NAMALWA (cell line): ENCODE results near the gene TEX35.

Experiments used
- DNase-seq: peaks from one replicate; pipeline ENCODE4 v3.0.0-alpha.2; 2015; ENCODE audit warnings: low spot score

TEX35 gene

DNA sequence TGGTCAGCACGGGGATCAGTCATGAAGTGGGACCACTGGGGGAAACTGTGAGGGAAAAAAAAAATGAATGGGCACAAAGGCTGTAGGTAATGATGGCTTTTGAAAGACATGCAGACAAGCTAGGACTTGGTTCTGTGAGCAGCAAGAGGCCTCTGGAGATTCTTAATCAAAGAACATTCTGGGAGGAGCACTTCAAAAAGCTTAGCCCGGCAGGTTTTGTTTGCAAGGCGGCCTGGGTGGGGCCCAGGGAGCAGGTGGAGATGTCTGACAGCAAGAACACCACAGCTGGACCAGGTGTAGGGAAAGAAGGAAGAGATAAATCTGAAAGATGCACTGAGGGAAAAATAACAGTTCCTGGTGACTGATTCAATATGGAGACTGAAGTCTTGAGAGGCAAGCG lies 6.0 kb downstream of the TEX35 start:
- DNase-seq: no peak

DNA sequence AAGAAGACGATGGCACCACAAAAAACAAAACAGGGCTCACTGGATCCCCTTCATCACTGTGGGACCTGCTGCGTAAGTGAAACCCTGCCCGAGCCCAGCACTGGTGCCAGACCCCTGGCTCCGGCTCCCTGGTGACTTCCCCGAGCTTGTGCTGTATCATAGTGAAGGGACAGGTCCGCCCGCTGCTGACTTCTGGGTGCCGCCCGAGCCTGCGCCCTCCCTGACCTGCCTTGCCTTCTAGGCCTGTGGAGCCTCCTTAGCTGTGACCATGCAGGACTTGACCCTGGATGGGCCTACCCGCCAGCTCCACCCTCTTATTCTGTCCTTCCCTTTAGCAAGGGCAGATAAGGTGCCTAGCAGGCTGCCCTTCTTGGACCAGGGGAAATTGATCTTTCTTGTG lies 7.9 kb downstream of the TEX35 start:
- DNase-seq: no peak

DNA sequence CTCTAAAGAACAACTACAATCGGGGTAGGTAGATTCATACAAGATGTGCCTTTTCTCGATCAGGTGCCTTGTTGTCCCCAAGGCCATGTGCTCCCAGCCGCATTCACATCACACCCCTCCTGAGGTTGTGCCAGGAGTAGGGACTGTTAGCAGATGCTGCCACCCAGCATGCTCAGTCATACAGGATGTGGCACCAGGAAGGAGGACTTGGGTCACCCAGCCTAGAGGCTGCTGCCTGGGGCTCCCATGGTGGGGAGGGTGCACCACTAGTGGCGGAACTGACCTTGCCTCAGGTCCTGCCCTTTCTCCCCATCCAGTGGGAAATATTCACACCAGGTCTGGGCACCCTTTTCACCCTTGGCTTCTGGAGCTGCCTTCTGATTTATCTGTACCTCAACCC lies 8.3 kb downstream of the TEX35 start:
- DNase-seq: no peak

GRCh38 chr1:178527117-178527516 lies 14.2 kb downstream of the TEX35 start:
- DNase-seq: no peak

DNA sequence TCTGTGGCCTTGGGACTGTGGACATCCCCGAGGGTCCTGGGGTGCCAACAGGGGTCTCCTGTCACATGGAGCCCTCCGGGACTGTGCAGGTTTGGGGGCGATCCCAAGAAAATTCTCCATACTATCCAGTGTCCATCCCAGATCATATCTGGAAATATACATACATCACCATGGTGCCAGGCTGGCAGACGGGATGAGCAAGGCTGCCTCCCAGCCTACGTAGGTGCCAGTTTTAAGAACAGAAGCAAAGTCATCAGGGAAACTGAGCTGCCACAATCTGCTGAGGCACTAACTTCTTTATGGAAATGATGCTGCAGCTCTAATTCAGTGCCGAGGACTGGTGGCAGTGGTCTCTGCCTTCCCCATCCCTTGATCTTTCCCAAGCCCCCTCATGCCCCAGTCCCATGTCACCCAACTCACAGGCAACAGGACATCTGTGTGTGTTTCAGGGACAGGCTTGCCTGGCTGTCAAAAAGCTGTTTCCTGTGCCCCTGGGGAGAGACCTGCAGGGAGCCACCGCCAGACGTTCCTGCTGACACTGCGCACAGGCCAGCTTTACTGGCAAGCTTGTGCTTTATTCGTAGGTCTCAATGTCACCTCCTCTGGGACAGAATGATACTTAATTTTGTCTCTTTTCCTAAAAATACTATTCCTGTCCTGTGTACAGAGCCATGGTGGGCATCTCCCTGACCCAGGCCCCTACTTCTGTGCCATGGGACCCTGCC lies 15.5 kb downstream of the TEX35 start:
- no peak for DNase-seq

- DNase-seq: no peak
These were observed 16.0 kb downstream of the TEX35 start for GRCh38 chr1:178528953-178529335.

- no peak for DNase-seq
These were observed 16.6 kb downstream of the TEX35 start for GRCh38 chr1:178529364-178530036.

DNA sequence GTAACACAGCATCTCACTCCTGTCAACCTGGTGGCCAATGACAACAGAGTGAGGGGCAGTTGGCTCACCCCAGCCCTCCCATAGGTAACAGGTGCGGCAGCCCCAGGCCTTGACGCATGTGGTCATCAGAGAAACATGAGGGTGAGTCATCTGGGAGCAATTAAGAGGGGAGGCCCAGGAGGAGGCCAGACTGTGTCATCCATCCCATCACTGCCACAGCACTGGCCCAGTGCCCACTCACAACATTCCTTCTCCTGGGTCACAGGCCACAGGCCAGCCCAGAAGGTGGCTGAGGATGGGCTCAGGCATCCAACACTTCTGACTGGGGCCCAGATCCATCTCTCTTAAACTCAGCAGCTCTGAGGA lies 17.1 kb downstream of the TEX35 start:
- DNase-seq: no peak

DNA sequence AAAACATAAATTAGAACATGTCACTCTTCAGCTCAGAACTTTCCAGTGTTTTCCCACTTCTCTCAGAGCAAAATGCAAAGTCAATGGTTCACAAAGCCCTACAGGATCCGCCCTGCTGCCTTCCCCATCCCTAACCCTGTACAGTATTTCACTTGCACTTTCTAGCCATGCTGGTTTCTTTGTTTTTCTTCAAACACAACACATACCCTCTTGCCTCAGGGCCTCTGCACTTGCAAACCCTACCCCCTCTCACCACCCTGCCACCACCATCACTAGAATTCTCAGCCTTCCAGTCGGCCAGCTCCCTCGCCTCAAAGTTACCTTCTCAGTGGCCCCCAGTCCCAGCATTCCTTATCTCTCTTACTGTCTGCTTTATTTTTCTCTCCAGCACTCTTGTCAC lies 17.6 kb downstream of the TEX35 start:
- no peak for DNase-seq

GRCh38 chr1:178531887-178532286 lies 19.0 kb downstream of the TEX35 start:
- no peak for DNase-seq

- peak; percentile 84 for DNase-seq
These were observed 19.5 kb downstream of the TEX35 start for GRCh38 chr1:178532392-178532791.

GRCh38 chr1:178533121-178533946 lies 20.4 kb downstream of the TEX35 start:
- no peak for DNase-seq

- DNase-seq: no peak
These were observed 21.4 kb downstream of the TEX35 start for GRCh38 chr1:178534137-178534868.

DNA sequence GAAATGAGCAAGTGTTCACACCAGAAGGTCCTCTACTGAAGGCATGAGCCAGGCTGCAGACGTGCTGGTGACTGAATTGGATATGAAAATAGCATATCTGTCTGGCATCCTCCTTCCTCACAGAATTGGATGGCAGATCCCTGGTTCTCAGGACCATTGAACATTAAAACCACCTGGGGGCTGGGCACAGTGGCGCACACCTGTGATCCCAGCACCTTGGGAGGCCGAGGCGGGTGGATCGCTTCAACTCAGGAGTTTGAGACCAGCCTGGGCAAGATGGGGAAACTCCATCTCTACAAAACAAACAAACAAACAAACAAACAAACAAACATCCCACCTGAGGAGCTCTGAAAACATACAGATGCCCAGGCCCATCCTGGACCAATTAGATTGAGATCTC lies 23.4 kb downstream of the TEX35 start:
- no peak for DNase-seq

DNA sequence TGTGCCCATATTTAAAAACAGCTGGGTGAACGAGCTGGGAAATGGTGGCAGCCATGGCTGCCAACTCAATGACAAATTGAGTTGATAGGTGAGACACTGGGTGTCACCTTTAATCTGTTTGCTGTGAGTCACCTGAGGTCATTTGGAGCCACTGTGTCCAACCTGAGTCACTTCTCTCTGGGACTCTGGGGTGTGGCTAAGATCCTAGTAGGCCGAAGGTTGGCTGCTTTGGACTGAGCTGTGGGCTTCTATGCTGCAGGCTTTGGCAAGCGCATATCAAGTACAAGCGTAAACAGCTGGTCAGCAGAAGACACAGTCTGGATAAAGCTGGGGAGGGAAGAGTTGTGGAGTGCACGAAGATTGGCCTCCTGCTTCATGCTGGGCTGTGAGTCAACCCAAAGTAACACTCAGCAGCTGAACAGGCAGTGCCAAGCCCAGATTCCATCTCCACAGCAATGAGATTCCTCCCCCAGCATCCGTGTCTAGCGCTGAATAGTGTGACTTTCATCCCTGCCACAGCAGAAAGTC lies 24.0 kb downstream of the TEX35 start:
- DNase-seq: no peak

DNA sequence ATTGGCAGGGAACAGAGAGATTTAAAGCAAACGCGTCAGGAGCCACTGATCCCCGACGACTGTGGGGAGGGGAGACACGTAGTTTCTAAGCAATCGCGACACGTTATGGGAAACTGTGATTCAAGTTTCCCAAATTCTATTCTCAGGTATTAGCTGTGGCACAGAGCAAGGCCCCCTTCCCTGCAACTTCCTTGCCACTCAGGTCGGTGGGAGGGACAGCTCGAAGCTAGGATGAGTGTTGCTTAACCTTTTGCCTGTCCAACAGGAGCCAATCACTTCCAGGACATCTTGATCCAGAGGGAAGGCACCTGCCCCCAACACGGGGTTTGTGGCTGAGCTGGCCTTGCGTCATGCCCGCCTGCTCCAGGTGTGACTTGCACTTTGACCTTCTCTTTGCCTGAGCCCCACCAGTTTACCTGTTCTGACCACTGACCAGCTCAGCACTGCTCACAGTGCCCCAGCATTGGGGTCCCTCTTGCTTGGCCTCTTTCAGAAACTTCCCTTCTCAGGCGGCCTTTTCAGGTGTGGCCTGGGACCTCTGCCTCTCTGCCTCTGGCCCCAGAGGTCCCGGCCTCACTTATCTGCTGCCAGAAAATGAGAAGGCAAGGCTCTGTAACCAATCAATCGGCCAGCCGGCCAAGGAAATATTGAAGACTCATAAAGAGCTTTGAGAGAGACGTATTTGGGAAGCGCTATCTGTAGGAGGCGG lies 24.6 kb downstream of the TEX35 start:
- DNase-seq: no peak

- no peak for DNase-seq
These were observed 25.4 kb downstream of the TEX35 start for GRCh38 chr1:178538192-178538916.

- no peak for DNase-seq
These were observed 26.4 kb downstream of the TEX35 start for GRCh38 chr1:178539291-178539690.

DNA sequence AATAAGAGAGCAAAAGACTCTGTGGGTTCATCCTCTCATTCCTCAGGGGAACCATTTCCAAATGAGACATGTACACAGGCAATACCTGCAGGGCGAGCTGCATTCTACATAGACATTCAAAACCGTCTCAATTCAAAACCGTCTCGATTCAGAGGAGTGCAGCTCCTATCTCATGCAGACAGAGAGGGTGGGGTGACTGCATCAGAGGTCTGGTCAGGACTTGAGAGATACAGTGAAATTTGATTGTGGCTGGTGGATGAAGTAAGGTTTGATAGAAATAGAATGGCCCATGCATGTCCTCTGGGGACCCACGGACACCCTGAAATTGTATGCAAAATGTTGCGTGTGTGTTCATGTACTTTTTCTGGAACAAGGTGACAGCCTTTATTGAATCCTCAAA lies 27.3 kb downstream of the TEX35 start:
- DNase-seq: no peak

DNA sequence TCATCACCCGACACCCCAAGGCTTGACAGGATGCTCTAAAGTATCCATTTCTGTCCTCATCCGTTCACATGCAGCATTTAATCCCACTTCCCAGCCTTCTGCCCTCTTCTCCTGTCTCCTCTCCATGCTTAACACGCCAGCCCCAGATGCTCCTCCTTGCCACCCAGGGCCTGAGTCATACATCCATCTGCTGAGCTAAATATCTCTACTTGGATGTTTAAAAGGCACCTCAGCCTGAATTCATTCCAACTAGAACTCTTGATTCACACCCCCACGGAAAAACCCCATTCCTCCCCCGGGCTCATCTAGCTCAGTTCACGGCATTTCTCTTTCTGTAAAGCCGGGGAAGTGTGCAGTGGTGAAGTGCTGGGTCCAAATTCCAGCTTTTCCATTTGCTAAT lies 27.7 kb downstream of the TEX35 start:
- DNase-seq: no peak

DNA sequence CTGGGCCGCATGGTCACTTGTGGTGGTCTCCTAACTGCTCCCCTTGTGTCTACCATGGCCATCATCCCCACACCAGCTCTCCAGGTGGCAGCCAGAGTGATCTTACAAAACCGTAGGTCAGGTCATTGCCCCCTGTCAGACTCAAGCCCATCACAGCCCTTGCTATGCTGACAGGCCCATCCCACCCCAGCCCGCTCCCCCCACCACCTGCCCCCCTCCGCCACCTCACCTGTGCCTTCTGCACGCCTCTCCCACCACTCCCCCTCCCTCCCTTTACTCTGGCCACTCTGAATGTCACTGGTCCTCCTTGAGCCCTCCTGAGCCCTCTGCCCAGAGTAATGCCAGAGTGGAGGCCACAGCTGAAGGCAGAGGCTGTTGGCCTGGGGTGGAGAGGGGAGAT lies 28.5 kb downstream of the TEX35 start:
- no peak for DNase-seq
